Occipital lobe (tissue), 2 donors: ENCODE data around the gene UPP1. TPM values are rescaled to one million over a fixed set of nuclear protein-coding genes. Genes with fewer than 3 reads are reported as not detected.
A peak's percentile ranks its signal among the peaks of the same experiment; 100 is the strongest.
"Not testable (repeated sequence)": the region's sequence is repeated elsewhere in the genome, so short reads cannot be mapped to it uniquely, and the experiment has no call there.

Experiments used
- DNase-seq: peaks from one replicate; lab custom pipeline; 2025; lab: John Stamatoyannopoulos, UW
- total RNA-seq: library from RNA; depleted of rRNA; stranded (reverse); fragments of >200 nt; gene quantifications from one replicate; pipeline ENCODE4 v1.2.3, GENCODE V29; 2014

UPP1 gene
- 1.4 TPM for total RNA-seq

DNA sequence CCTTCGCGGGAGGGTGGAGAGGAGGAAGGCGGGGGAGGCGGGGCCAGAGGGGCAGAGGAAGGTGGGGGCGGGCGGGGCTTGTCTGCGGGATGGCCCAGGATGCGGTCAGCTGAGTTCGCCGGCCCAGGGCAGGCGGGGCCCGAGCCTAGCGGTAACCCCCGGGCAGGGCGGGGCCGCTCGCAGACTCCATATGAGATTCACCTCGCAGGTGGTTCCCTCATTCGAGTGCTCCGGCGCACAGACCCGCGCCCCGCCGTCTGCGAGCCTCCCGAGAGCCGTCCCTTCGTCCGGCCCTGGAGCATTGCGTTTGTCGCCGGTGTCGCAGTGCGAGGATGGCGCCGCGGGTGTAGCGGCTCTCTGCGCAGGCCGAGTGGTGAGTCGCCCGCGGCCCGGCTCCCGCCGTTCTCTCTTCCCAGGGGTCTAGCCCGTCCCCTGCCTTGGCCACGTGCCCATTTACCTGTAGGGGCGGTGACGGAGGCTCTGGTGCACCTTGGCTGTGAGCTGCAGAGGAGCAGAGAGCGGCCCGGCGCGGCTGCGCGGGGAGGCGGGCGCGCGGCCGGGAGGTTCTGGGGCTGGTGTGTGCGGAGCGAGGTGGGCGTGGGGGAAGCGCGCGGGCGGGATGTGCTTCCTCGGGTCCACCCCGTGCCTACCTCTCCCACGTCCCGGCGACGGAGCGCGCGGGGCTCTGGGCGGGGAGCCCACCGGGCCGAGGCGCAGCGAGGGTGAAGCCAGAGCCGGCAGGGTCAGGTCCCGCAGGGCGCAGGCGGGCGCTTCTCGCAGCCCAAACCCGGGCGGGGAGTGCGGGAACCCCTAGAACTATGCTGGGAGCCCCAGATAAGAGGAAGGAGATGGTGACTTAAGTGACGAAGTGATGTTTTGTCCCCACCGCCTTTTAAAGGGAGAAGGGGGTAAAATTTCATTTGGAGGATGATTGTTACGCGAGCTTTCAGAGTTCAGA lies at the start of gene UPP1:
Gene UPP1 (plus strand): TSS at position 220 of the 958 bp plus-strand sequence. CDS start 5,519 bp downstream, outside the sequence.
- peak; percentile 78 for DNase-seq

DNA sequence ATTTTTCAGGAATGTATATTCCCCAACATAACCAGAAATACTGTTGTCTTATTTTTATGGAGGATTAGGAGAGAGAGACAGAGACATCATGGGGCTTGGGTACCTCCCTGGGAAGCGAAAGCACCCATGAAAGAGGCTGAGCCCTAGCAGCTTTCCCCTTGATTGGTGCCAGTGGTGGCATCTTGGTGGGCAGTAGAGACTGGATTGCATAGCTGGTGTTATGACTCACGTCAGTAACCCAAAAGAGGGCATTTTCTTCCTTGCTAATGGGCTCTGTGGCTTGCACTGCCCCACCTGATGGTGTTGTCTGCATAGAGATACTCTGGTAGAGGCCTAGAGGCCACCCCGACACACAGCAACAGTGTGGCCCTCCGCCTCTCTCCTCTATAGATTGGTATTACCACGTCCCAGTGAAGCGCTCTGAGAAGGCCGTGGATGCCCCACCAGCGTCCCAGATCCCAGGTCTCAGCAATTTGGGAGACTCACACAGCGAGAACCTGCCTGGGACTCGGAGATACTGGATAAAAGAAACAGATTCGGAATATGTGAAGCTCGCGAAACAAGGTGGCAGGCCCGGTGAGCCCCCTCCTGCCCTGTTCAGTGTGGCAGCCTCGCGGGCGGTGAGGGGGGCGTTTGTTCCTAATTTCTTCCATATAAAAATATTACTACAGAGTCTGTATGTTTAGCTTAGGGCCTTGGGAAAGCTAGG lies 48.0 kb upstream of the UPP1 start:
- no peak for DNase-seq

DNA sequence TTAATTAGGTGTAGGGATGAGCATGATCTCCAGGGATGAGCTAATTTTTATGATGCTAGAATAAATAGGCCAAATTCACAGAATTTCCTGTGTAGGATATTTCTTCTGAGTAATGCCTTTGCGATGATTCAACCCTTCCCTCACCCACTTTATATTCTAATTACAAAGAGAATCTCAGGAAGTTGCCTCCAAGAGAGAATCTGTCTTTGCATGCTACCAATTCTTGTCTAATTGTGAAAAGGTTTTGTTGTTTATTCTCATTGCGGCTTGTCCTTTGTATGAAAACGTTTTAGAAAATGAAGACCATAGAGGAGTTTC lies 47.5 kb upstream of the UPP1 start:
- no peak for DNase-seq

- no peak for DNase-seq
Observed at GRCh38 chr7:48042216-48042615, 46.8 kb upstream of the UPP1 start.

DNA sequence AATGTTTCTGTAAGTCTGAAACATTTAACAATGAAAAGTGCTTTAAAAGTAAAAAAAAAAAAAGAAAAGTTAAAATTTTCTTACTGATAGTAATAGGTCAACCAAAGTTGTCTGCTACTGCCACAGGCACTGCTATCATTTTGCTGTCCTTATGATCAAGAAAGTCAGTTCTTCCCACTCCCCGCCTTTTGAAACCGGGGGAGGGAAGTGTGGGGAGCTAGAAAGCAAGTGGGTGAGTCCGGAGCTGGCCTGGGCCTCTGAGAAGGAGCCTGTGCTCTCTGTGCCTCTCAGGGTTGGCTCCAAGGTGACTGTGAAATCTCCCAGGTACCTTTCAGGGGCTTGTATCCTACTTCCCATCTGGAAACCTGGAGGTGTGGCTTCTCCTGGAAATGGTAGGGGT lies 46.4 kb upstream of the UPP1 start:
- no peak for DNase-seq

DNA sequence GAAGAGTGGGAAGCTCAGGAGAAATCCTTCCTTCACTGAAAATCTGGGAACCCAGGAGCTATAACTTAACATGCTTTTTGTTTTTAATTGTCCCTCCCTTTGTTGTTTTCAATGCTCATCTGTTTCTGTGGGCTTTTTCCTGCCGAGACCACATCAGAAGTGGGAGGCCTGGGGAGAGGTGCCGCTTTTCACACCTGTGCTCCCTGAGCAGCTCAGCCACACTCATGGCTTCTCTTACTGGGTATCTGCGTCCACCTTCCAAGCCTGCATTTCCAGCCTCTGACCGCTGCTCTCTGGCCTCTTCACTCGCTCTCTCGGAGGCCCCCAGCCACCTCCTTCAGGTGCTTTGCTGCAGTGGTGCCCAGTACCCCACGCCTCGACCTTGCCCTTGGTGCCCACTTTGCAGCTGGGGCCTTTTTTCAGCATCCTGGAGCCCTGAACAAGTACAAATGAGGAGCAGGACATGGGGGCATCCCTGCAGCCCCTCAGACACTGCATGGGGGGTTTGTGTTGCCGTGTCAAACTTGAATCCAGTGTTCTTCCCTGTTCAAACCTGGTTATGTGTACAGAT lies 43.8 kb upstream of the UPP1 start:
- no peak for DNase-seq

DNA sequence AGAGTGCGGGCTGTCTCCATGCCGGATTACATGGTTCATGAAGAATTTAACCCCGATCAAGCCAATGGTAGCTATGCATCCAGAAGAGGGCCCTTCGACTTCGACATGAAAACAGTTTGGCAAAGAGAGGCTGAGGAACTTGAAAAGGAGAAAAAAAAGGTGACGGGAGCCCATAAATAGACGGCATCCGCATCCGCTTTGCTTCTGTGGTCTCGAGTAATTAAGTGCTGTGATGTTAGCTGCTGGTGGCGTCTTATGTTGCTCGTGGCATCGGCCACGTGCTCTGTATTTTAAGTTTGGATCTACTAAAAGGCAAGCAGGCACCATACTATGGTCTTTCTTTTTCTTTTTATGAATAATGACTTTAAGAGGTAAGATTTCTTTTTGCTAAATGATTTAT lies 42.6 kb upstream of the UPP1 start:
- DNase-seq = no peak

- no peak for DNase-seq
Observed at GRCh38 chr7:48048113-48048512, 41.0 kb upstream of the UPP1 start.

- no peak for DNase-seq
Observed at GRCh38 chr7:48049850-48050249, 39.2 kb upstream of the UPP1 start.

GRCh38 chr7:48052748-48053147 lies 36.3 kb upstream of the UPP1 start:
- DNase-seq = no peak

GRCh38 chr7:48053736-48054135 lies 35.3 kb upstream of the UPP1 start:
- DNase-seq = no peak

GRCh38 chr7:48058990-48059389 lies 30.1 kb upstream of the UPP1 start:
- DNase-seq = no peak

DNA sequence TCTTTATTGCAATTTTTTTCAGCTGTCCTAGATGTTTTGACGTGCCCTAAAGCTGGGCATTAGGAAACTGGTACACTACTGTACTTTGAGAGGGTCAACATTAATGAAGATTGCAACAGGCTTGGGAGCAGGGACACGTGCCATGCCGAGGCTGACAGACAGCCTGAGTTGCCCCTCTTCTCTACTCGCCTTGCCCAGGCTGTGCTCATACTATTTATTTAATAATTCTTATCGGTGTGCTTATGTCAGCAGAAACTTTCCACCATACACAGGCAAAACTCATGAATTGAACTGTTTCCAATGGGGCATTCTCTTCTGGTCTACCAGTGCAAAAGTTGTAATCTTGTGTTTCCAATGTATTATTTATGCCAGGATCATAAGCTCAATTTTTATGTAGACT lies 29.4 kb upstream of the UPP1 start:
- DNase-seq = no peak

GRCh38 chr7:48063985-48064384 lies 25.1 kb upstream of the UPP1 start:
- DNase-seq = no peak

DNA sequence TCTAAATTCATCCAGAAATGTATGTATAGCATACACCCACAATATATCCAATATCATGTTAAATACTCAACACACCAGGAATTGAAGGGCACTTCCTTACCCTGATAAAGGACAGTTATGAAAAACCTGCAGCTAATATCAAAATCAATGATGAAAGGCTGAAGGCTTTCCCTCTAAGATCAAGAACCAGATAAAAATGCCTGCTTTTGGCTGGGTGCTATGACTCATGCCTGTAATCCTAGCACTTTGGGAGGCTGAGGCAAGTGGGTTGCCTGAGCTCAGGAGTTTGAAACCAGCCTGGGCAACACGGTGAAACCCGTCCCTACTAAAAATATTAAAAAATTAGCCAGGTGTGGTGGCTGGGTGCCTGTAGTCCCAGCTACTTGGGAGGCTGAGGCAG lies 21.6 kb upstream of the UPP1 start:
- DNase-seq = no peak

- no peak for DNase-seq
Observed at GRCh38 chr7:48074204-48074654, 14.8 kb upstream of the UPP1 start.

DNA sequence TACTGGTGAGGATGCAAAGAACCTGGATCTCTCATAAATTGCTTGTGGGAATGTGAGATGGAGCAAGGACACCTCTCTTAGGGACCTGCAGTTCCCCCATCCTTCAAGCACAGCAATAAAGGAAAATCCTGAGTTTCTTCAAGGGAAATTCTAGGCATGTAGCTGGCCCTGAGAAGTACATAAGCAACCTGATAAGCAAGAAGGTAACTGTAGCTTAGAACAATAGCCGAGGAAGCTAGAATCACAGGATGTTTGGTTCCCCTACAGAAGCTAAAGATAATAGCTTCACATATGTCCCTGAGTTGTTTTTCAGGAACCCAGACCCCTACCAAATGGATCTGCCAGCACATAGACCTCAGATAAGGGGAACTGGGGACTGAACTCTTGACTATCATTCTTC lies 11.6 kb upstream of the UPP1 start:
- DNase-seq = no peak

- no peak for DNase-seq
Observed at GRCh38 chr7:48078470-48078869, 10.6 kb upstream of the UPP1 start.

DNA sequence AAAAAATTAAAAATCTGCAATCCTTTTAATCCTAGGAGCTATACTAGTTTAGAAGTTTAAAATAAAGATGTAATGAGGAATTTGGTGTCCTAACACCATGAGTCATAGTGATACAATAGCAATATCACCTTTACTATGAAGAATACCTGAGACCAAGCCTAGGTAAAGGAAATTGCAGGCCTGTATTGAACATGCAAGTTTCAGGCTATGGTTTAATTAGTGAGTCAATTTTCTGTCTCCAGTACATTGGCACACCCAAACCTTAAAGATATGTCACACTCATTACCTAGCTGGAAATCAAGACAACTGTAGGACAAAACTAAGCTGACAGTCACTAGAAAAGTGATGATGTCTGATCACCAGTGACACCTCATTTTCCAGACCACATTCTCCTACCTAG lies 6.7 kb upstream of the UPP1 start:
- DNase-seq = not testable (repeated sequence)

DNA sequence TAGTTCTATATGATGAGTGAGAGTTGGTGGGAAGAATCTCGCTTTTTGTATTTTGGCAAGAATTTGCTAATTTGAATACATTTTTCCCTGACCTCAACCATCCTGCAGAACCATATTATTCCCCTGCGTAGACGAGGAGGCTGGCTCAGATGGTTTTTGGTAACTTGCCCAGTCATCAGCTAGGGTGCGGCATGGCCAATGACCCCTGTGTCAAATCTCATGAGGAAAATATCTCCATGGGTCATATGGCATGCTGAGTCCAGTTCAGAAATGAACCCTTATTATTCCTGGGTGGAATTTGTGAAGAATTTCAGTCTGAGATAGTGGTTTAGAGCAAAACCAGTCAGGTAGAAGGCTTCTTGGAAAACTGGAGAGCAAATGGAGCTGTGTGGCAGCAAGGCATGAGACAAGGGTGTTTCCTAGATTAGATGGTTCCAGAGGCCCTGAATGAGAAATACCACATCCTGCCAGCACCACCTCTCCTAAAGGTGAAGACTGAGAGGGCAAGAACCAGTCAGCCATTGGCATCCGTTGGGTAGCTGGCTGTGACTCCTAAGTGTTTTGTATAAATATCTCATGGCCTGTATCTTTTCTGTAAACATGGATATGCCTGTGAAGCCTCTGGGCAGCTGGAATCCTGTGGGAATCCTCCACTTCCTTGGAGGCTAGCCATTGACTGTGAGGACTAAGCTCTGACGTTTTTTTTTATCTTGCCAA lies 5.8 kb upstream of the UPP1 start:
- DNase-seq = no peak

DNA sequence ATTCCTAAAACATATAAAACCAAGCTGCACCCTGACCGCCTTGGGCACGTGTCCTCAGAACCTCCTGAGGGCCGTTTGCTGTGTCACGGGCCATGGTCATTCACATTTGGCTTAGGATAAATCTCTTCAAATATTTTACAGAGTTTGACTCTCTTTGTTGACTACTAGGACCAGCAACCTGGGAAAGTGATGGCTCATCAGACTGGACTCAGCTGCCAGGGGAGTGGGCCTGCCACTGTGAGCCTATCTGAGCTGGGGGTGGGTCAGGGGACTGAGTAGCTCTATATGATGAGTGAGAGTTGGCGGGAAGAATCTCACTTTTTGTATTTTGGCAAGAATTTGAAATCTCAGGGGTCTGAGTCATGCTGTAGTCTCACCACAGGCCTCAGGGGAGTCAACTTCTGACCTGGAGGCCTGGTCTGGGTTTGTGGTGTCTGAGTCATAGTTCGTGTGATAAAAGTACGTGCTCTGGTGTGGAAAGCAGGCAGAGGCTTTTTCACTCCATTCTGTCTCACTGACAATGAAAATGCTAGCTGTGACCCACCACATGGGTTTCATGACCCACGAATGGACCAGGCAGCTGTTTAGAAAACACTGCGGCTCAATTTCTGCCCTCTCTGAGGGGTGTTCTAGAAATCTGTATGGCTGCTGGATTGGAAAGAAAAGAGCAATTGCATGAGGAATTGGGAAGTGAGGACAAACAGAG lies 4.2 kb upstream of the UPP1 start:
- no peak for DNase-seq
